GM10266 (cell line): Measurements from ENCODE around the gene SPRY2.

Experiments
- DNase-seq: peaks from one replicate; pipeline ENCODE4 v3.0.0; 2012; ENCODE audit errors: extremely low spot score
- TF ChIP-seq, protein P1 (sequence below): IDR thresholded peaks from 2 replicates; pipeline ENCODE4 v1.5.1; 2012; ENCODE audit warnings: mild to moderate bottlenecking, low read depth; ENCODE audit not compliant: control insufficient read depth, insufficient read depth; ENCODE audit errors: missing control alignments

Gene SPRY2, protein sequence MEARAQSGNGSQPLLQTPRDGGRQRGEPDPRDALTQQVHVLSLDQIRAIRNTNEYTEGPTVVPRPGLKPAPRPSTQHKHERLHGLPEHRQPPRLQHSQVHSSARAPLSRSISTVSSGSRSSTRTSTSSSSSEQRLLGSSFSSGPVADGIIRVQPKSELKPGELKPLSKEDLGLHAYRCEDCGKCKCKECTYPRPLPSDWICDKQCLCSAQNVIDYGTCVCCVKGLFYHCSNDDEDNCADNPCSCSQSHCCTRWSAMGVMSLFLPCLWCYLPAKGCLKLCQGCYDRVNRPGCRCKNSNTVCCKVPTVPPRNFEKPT

DNA sequence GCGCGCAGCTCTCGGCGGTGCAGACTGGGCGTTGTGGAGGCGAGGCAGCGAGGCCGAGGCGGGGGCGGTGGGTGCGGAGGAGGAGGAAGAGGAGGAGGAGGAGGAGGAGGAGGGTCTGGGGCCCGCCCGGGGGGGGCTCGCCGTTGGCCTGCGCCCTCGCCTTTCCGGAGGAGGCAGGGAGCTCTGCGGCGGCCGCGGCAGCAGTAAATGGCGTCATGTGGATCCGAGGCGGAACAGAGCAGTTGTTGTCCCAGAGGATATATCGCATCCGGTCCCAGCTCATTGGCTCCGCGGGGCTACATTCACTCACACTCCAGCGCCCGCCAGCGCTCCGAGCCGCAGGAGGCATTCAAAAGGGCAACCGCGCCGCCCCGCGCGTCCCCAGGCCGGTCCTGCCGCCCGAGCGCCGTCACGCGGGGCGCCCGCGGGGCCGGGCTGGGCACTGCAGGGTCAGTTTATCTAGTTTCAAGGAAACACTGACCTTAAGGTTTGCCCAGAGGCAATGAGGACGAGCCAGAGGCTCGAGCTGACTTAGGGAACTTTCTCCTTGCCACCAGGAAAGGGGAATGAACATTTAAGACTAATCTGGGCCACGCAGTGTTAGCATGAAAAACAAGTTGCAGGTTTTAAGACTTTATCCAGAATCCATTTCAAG, at the start of gene SPRY2:
TSS of gene SPRY2 (minus strand) at position 26 of the 655 bp plus-strand sequence. CDS start 3,421 bp downstream, outside the sequence.
- TF ChIP-seq, protein P1, sequence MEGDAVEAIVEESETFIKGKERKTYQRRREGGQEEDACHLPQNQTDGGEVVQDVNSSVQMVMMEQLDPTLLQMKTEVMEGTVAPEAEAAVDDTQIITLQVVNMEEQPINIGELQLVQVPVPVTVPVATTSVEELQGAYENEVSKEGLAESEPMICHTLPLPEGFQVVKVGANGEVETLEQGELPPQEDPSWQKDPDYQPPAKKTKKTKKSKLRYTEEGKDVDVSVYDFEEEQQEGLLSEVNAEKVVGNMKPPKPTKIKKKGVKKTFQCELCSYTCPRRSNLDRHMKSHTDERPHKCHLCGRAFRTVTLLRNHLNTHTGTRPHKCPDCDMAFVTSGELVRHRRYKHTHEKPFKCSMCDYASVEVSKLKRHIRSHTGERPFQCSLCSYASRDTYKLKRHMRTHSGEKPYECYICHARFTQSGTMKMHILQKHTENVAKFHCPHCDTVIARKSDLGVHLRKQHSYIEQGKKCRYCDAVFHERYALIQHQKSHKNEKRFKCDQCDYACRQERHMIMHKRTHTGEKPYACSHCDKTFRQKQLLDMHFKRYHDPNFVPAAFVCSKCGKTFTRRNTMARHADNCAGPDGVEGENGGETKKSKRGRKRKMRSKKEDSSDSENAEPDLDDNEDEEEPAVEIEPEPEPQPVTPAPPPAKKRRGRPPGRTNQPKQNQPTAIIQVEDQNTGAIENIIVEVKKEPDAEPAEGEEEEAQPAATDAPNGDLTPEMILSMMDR = no peak
- DNase-seq = peak; percentile 84

DNA sequence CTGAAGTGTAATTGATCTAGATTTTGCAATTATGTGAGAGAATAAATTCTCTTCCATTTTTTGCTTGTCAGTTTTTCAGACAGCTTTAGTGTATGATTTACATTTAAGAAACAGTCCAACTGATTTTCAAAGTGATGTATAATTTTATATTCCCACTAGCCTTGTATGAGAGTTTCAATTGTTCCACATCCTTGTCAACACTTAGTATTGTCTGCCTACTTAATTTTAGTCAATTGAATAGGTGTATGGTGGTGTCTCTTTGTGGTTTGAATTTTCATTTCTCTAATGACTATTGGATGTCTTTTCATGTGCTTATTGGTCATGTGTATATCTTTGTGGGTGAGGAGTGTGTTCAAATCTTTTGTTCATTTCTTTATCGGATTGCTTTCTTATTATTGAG, 49.4 kb upstream of the SPRY2 start:
- DNase-seq = no peak
- TF ChIP-seq, protein P1 = no peak

DNA sequence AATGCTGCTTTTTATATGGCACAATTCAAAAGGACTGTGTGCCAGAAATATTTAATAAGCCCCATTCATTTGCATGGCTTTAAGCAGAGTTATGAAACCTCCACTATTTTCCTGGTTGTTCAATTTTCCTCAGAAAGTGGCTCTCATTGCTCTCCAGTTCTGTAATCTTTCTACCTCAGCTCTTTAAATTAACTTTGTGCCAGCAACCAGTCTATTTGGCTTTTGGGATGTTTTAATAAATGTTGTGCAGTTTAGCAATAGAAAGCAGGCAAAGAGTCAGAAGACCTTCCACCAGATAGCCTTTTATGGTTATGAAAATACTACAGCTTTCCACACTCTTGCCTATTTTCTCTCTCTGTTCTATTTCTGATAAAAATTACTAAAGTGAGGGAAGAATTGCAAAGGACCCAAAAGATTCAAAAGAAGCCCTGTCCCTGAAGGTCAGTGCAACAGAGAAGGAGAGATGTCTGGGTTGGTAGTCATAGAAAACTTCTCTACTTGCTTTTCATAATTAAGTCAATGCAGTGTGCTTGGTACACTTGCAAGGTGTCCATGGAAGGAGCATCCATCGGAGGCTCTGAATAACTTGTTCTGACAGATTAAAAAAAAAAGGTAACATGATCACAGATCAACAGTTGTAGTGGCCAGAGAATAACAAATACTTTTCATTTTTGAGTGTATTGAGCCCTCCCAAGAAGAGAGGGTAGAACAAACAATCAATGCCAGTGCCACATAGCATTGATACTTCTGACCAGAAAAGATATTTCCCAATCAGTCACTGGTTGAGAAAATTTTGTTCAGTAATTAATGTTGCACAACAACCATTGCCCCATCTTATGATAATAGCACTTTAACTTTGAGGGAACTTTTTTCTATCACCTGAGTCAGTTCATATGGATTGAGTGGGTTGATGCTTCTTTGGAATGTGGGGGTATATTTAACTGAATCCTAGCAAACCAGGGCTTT, 48.4 kb upstream of the SPRY2 start:
- DNase-seq = no peak
- TF ChIP-seq, protein P1 = no peak

DNA sequence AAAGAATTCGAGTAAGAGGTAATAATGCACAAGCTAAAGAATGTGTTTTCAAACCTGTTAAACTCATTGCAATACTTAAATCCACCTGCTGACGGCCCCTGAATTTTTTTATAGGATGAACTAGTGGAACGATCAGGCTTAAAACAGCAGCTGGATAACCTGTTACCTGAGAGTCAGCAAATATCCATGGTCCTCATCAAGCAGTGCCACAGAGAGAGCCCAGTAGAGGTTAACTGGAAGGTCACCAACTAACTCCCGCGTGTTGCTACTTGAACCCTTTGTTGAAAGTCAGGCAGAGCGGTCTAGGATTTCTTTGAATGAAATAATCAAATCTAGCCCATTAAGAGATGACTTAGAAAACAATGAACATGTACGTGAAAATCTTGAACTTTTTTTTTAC, 47.6 kb upstream of the SPRY2 start:
- no peak for DNase-seq
- TF ChIP-seq, protein P1 = no peak

DNA sequence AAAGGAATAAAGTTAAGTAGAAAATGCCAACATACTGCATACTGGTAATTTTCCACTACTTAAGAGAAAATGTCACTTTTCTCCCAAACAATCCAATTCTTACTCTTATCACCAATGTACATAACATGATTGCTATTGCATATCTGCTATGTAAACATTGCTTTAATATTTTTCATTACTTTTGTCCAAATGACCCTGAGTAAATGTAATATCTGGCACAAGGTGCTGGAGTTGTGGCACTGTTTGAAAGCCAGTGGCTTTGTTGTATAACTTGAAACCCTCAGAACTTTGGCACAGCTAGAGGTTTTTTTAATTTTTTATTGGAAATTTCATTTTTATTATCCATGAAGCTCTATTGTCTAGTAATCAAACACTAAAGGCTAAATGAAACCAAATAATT, 45.7 kb upstream of the SPRY2 start:
- TF ChIP-seq, protein P1 = no peak
- no peak for DNase-seq

DNA sequence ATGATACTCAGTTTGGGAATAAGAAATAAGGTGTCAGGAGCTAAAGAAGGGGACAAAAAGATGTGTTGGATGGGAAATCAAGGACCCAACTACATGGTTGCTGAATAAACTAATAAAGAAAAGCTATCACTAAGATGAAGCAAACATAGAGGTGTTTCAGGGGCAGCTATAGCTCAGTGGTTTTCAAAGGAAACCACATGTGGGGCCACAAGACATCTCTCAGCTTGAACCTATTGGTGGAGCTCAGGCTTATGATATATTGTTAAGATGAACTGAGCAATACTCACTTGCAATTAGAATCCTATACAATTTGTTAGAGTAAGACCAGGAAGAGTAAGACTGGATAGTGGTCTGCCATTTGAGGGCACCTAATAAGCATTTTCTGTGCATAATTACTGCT, 45.1 kb upstream of the SPRY2 start:
- TF ChIP-seq, protein P1 = no peak
- no peak for DNase-seq
